Activated CD4-positive, alpha-beta T cell treated with anti-CD3 and anti-CD28 coated beads, Interleukin-2, amount 50 U/mL, for 48 hours (primary cell): ENCODE data around the gene ITSN1.
"Not testable (repeated sequence)": the region's sequence is repeated elsewhere in the genome, so short reads cannot be mapped to it uniquely, and the experiment has no call there.

Source experiments
- DNase-seq, 2 experiments: peaks; one replicate each; pipeline ENCODE4 v3.0.0-alpha.2; 2020

The ITSN1 gene

DNA sequence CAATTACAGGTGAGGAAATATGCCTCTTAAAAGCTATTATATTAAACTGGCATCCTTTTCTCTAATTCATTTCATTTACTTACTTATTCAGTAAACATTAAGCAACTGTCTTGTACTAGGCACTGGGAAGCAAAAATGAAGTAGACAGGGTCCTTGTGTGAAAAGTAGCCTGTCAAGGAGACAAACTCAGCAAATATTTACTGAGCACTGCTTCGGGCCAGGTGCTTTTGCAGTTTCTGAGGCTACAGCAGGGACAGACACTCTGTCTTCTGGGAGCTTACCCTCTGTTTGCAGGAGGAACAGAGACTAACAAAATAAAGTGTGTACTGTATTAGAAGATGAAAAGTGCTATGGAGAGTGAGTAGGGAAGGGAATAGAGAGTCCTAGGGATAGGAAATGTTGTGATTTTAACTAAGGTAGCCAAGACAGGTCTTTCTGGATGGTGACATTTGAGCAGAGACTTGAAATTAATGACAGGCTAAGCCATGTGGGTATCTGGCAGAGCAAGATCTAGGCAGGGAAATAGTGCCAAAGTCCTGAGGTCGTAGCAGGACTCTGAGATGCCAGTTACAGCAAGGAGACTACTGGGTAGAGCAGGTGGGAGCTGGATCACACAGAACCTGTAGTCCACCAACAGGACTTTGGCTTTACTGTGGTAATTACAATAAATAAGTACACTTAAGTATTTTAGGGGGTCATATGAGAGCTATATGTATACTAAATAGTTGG is 133.0 kb downstream of the ITSN1 start:
- DNase-seq = no peak

- DNase-seq = no peak
These were observed 138.3 kb downstream of the ITSN1 start for GRCh38 chr21:33780631-33781030.

- no peak for DNase-seq
These were observed 138.8 kb downstream of the ITSN1 start for GRCh38 chr21:33781121-33781520.

GRCh38 chr21:33783187-33783979 is 141.1 kb downstream of the ITSN1 start:
- no peak for DNase-seq

DNA sequence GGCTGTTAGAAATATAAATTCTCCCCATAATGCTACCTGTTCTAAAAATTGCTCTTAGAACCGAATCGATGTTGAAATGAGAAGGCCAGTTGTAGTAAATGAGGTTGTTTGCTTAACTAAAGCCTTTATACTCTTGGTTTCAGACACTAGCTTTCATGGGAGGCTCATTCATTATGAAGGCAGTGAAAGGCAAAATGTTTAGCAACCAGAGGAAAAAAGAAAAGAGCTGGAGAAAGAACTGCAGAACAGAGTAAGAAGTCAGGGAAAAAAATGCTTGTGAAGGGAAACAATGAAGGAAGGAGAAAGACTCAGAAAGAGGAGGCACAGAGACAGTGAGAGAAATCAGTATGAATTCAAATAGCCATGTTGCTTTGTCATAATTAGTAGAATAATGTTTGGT is 145.1 kb downstream of the ITSN1 start:
- DNase-seq = no peak

GRCh38 chr21:33788438-33788837 is 146.1 kb downstream of the ITSN1 start:
- not testable (repeated sequence) for DNase-seq

DNA sequence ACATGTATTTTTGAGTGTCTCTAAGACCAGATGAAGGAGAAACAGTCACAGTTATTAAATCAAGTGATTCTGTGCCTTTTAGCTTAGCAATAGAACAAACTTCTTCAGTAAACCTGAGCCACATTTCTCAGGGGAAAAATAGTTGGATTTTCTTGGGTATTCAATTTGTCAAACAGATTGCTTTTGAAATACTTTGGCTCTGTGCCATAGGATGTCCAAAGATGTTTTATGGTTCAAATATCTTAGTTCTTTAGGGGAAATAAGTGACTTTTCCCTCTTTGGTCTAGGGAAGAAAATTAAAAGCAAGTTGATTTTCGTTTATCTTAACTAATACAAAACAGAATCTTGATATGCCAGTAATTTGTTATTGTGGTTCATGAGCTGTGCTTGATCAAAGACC is 147.4 kb downstream of the ITSN1 start:
- no peak for DNase-seq

DNA sequence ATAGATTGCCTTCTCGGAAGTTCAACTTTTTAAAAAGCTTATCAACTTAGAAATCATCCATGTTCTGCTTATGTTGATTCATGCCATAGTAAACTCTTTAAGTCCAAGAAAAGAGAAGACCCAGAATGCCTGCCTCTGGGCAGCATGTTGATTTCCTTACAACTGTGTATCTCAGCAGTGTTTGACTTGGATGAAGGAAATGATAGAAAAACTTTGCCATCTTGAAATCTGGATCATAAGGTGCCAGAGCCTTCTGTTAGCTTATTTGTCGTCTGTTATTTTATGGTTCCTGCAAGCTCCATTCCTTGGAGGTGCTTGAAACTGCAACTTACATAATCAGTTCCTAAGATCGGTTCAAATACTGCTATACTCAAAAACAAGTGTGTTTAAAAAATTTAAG is 148.8 kb downstream of the ITSN1 start:
- no peak for DNase-seq

DNA sequence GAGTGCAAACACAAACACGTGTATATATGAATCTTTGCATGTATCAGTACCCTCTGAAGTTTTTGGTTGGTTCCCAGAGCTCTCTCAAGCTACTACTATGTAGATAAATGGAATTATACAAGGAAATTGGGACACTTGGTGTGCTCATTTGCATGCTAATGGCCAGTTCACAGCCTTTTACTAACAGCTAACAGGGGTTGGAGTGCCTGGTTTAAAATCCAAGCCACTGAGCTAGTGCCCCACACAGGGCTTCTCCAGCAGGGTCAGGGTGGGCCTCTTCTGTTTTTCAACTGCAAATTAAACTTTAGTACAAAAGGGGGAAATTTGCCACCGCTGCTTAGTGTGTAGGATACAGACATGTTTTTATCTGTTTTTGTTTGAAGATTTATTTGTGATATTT is 152.3 kb downstream of the ITSN1 start:
- DNase-seq = no peak

GRCh38 chr21:33797565-33797964 is 155.3 kb downstream of the ITSN1 start:
- DNase-seq = no peak

GRCh38 chr21:33799378-33800090 is 157.2 kb downstream of the ITSN1 start:
- no peak for DNase-seq

- no peak for DNase-seq
These were observed 158.6 kb downstream of the ITSN1 start for GRCh38 chr21:33800753-33801423.

DNA sequence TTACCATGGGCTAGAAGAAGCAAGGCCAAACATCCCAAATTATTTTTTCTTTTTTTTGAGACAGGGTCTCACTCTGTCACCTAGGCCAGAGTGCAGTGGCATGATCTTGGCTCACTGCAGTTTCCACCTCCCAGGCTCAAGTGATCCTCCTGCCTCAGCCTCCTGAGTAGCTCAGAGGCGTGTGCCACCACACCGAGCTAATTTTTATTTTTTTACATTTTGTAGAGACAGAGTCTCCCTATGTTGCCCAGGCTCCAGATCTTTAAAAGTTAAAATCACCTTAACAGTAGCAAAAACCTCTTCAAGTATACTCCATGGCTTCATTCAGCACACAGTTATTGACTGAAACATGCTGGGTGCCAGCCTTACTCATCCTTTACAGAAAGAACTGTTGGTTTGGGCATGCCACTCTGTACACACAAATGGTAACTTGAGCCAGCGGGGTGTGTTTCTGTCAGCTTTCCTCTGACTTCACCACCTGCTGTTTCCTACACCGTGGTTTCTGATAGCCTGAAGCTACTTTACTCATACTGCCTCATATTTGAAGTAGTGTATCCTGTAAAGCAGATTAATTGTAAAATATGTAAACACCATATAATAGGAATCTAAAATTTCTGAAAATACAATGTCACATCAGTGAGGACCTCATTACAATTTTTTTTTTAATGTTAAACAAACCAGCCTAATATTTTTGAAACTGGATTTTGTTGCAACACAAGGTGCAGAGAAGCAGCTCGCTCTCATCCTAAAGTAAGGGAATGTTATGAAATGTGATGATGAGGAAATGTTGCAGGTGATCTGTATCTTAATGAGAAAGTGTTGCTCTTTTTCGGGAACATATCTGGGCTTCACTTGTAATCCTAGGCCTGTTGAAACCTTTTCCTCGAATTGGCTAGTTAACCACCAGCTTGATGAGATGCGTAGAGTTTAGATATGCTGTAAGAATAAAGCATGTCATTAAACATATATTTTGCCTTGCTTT is 159.4 kb downstream of the ITSN1 start:
- DNase-seq = no peak

DNA sequence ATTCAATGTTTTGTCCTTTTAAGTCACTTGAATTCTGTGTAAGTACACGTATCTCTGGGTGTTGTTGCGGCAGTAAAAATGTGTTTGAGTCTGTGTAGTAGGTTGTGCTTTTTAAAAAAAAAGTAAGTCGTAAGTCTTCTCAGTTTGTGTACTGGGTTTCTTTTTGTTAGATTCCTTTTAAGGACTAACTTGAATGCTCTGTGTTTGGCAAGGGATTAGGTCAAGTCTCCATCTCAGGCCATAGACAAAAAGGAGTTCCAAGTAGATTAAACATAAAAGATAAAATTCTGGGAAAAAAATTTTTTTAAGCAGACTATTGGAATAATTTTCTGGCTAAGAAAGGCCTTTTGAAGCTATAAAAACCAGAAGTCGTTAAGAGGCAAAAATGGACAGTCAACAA is 160.2 kb downstream of the ITSN1 start:
- no peak for DNase-seq

DNA sequence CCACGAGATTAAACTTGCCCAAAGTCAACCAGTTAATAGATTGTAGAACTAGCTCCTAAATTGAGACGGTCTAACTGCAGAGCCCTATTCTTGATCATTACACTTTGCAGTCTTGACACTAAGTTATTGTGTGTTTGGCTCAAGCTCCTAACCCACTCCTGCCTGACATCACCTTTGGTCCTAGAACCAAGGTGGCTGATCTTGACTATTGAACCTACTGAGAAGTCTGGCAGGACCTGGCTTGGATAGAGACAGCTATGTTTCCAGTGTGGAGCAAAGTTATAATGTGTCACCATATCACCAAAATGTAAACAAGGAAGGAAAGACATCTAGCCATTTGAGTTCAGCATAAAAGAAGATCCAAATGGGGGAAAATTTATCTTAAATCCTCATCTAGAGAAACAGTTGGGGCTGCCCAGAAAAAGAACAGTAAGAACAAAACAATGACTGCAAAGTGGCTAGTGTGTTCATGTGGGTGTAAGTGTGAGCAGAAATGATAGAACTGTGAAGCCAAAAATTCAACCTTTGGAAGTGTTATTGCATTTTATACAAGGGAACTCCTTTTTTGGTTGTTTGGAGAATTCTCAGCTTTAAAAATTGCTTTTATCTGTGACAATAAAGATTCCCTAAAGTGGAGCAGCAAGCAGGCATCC is 166.5 kb downstream of the ITSN1 start:
- DNase-seq = no peak

- no peak for DNase-seq
These were observed 168.5 kb downstream of the ITSN1 start for GRCh38 chr21:33810766-33811165.

GRCh38 chr21:33811167-33812010 is 169.1 kb downstream of the ITSN1 start:
- DNase-seq = no peak

DNA sequence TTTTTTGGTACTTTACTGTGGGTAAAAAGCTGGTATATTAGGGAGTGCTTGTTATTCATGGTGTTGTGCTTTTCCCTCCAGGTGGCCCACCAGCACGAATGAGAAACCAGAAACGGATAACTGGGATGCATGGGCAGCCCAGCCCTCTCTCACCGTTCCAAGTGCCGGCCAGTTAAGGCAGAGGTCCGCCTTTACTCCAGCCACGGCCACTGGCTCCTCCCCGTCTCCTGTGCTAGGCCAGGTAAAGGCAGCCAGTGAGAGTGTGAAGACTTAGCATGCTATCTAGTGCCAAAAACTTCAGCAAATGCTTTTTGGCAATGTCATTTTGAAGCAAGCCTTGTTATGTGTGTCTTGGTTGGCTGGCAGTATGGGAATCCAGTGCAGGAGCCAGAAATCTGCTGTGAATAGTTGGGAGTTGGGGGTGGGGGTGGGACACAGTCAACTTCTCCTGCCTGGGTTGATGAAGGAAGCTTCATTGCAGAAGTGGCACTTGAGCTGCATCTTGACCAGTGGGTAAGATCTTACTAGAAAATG is 171.6 kb downstream of the ITSN1 start:
- DNase-seq = no peak

DNA sequence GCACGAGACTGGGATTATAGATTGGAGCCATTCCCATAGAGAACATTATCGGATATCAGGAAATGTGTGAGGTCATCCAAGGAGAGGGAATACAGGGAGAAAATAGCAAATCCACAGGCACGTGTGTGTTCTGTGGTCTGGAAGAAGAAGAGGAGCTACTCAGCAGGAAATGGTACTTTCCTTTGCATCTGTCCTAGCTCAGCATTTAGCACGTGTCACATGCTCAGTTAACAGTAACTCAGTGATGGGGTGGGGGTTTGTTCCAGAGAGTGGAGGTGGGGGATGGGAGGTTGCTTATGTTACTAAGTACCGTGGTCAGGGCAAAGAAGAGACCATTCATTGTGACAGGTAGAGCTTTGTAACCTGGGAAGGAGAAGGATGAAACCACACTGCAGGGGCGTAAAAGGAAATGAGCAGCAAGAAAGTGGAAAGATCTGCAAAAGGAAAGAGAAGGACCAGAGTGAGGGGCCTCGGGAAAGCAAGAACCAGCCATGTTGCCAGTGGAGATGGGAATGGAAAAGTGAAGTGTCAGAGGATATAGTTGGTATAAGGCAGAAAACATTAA is 172.9 kb downstream of the ITSN1 start:
- no peak for DNase-seq

- no peak for DNase-seq
These were observed 173.9 kb downstream of the ITSN1 start for GRCh38 chr21:33816174-33816573.
